ENCODE measurements around the gene ALOX15.

- TF ChIP-seq POLR2A (IDR thresholded peaks at IDR 0.05; ENCODE audit: low read length) (no peak), GATA1 (IDR thresholded peaks at IDR 0.05; ENCODE audit: low read depth, low read length) (no peak)
Observed at GRCh38 chr17:4600563-4600962, 40.9 kb downstream of the ALOX15 start.

All from erythroblast (primary cell).